Breast epithelium (tissue), 3 donors: ENCODE data around the gene SPARCL1.

Experiments
- CTCF ChIP-seq, 3 donors: fragments of 450-650 bp; IDR thresholded peaks; one replicate each; pipeline ENCODE4 v1.5.1; 2016 to 2017; ENCODE audit warnings: antibody characterized with exemption in 3 of 3, mild to moderate bottlenecking in 3 of 3, moderate library complexity in 3 of 3
- POLR2A ChIP-seq: fragments of 450-650 bp; IDR thresholded peaks from one replicate; pipeline ENCODE4 v1.6.1; 2016; ENCODE audit warnings: antibody characterized with exemption, mild to moderate bottlenecking, moderate library complexity
- POLR2AphosphoS5 ChIP-seq, 3 donors: sonication (generic); formaldehyde crosslinking; IDR thresholded peaks; one replicate each; pipeline ENCODE4 v1.6.1; 2017; ENCODE audit warnings: antibody characterized with exemption in 3 of 3

GRCh38 chr4:87489678-87490077 lies 39.5 kb downstream of the SPARCL1 start:
- TF ChIP-seq CTCF (IDR thresholded peaks at IDR 0.05) (no peak), POLR2AphosphoS5 (IDR thresholded peaks at IDR 0.05) (no peak), POLR2A (no peak)
